ENCODE results near the gene TPPP. TPM values are rescaled to one million over a fixed set of nuclear protein-coding genes. Genes with fewer than 3 reads are reported as not detected.
"Not testable (repeated sequence)": the region's sequence is repeated elsewhere in the genome, so short reads cannot be mapped to it uniquely, and the experiment has no call there.

The TPPP gene
- total RNA-seq, 2 experiments from 2014 or later: 0.18 to 0.20 TPM

DNA sequence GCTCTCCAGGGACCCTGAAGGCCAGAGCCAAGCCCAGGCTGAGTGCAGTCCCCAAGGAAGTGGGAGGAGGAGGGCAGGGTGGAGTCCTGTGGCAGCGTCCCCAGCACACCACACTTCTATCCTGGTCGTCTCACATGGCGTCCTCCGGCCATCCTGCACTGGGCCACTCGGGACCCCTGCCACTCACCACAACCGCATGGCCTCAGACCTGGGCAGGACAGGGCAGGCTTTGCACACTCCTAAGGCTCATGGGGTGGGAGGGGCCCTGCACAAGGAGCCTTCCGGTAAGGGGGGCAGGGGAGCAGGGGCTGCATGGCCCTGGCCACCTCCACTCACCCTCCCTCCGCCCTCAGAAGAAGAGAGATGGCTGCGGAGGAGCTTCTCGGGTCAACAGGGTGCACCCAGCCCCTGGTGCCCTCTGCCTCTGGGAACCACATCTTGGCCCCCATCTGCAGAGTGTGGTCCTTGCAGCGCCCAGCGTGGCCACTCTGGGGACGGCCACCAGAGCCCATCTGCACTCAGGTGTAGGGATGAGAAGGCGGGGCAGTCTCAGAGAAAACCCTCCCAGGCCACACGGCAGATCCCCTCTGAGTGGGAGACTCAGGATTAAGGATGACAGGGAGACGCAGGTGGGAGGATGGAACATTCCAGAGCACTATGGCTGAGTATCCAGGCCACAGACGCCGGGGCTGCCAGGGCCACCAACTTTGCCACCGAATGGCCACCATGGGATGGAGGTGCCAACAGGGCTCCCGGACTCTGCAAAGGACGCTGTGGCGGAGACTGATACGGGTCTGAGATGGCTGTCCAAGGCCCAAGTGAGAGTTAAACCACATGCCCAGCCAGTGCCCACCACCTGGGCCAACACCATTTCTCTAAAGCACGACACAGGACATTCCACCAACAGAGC lies 7.6 kb downstream of the TPPP start:
- peaks cover 2% of the 10 kb centered on the region for H3K27me3 Mint-ChIP-seq
- DNase-seq (no peak), ATAC-seq (no peak)
- no peaks in the 10 kb centered on the region for H3K36me3 Mint-ChIP-seq (ENCODE audit: low read depth)
- no peaks in the 10 kb centered on the region for H3K9me3 Mint-ChIP-seq
- H3K27ac Mint-ChIP-seq: no peak overlapping the region
- POLR2A ChIA-PET: no interaction called here
- H3K4me1 Mint-ChIP-seq (ENCODE audit: low read depth): no peaks in the 10 kb centered on the region
- TF ChIP-seq, protein P1, sequence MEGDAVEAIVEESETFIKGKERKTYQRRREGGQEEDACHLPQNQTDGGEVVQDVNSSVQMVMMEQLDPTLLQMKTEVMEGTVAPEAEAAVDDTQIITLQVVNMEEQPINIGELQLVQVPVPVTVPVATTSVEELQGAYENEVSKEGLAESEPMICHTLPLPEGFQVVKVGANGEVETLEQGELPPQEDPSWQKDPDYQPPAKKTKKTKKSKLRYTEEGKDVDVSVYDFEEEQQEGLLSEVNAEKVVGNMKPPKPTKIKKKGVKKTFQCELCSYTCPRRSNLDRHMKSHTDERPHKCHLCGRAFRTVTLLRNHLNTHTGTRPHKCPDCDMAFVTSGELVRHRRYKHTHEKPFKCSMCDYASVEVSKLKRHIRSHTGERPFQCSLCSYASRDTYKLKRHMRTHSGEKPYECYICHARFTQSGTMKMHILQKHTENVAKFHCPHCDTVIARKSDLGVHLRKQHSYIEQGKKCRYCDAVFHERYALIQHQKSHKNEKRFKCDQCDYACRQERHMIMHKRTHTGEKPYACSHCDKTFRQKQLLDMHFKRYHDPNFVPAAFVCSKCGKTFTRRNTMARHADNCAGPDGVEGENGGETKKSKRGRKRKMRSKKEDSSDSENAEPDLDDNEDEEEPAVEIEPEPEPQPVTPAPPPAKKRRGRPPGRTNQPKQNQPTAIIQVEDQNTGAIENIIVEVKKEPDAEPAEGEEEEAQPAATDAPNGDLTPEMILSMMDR (IDR thresholded peaks at IDR 0.05): no peak
- intact Hi-C loops (cut with micrococcal nuclease): no loop called here
- CTCF ChIA-PET: no interaction called here
- H3K4me3 Mint-ChIP-seq: no peak overlapping the region

GRCh38 chr5:684751-685216 lies 8.4 kb downstream of the TPPP start:
- H3K36me3 Mint-ChIP-seq (ENCODE audit: low read depth): no peaks in the 10 kb centered on the region
- ChIA-PET POLR2A (no interaction called here), CTCF (no interaction called here)
- ATAC-seq: no peak
- no peaks in the 10 kb centered on the region for H3K9me3 Mint-ChIP-seq
- DNase-seq: no peak
- no peak overlapping the region for H3K27ac Mint-ChIP-seq
- intact Hi-C loops (cut with micrococcal nuclease): no loop called here
- H3K4me1 Mint-ChIP-seq (ENCODE audit: low read depth): no peaks in the 10 kb centered on the region
- peaks cover 2% of the 10 kb centered on the region for H3K27me3 Mint-ChIP-seq
- TF ChIP-seq, protein P1 (IDR thresholded peaks at IDR 0.05): no peak
- H3K4me3 Mint-ChIP-seq: no peak overlapping the region

GRCh38 chr5:683551-684481 lies 9.3 kb downstream of the TPPP start:
- ATAC-seq: no peak
- intact Hi-C loops (cut with micrococcal nuclease): no loop called here
- no peaks in the 10 kb centered on the region for H3K9me3 Mint-ChIP-seq

GRCh38 chr5:682651-683358 lies 10.3 kb downstream of the TPPP start:
- H3K4me1 Mint-ChIP-seq (ENCODE audit: low read depth); H3K4me3 Mint-ChIP-seq; intact Hi-C loops (cut with micrococcal nuclease); DNase-seq; POLR2A ChIA-PET; ATAC-seq; H3K9me3 Mint-ChIP-seq; CTCF ChIA-PET; H3K27ac Mint-ChIP-seq; H3K27me3 Mint-ChIP-seq; H3K36me3 Mint-ChIP-seq (ENCODE audit: low read depth): not testable (repeated sequence)

More at GRCh38 chr5:683551-684481, 9.3 kb downstream of the TPPP start:
- no peaks in the 10 kb centered on the region for H3K4me1 Mint-ChIP-seq (ENCODE audit: low read depth)
- H3K36me3 Mint-ChIP-seq (ENCODE audit: low read depth): no peaks in the 10 kb centered on the region
- peaks cover 2% of the 10 kb centered on the region for H3K27me3 Mint-ChIP-seq
- no peak for DNase-seq
- TF ChIP-seq, protein P1 (IDR thresholded peaks at IDR 0.05): no peak
- no peak overlapping the region for H3K4me3 Mint-ChIP-seq
- ChIA-PET CTCF (no interaction called here), POLR2A (no interaction called here)
- H3K27ac Mint-ChIP-seq: no peak overlapping the region

- CTCF ChIA-PET; H3K4me1 Mint-ChIP-seq (ENCODE audit: low read depth); ATAC-seq; H3K9me3 Mint-ChIP-seq; H3K36me3 Mint-ChIP-seq (ENCODE audit: low read depth); H3K27ac Mint-ChIP-seq; H3K4me3 Mint-ChIP-seq; DNase-seq; H3K27me3 Mint-ChIP-seq; intact Hi-C loops (cut with micrococcal nuclease); POLR2A ChIA-PET: not testable (repeated sequence)
Measured at GRCh38 chr5:682216-682615, 10.9 kb downstream of the TPPP start.

DNA sequence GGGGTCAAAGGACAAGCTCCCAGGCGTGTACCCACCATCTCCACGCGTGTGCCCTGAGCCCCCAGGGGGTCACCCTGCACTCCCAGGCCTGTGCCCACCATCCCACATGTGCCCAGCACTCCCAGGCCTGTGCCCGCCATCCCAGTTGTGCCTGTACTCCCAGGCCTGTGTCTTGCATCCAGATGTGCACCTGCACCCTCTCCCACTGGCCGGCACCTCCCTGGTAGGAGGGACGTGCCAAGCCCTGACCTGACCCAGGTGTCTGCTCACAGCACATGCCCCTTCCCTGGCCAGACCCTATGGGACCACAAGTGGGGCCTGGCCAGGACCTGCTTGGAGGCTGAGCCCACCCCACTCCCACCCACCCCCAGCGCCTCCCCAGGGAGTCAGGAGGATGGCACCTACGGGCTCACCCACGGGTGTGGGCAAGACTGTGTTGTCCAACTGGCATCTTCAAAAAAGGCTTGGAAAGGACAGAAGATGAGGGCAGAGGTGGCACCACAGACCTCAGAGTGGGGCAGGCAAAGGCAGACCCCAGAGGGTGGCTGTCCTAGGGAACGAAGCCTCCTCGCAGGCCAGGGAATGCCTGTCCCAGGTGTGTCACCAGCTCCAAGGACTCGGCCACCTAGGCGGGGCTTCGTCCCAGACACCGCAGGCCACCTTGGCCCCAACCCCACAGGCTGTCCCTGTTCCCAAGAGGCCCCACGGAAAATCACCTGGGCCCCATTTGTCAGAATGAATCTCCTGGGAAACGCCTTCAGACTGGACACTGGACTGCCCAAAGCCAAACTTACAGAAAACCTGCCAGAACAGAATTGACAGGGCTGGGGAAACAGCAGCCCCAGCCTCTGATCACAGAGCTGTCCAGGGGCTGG lies 11.6 kb downstream of the TPPP start:
- H3K4me3 Mint-ChIP-seq; CTCF ChIA-PET; POLR2A ChIA-PET; H3K9me3 Mint-ChIP-seq; H3K4me1 Mint-ChIP-seq (ENCODE audit: low read depth); H3K36me3 Mint-ChIP-seq (ENCODE audit: low read depth); DNase-seq; H3K27ac Mint-ChIP-seq; H3K27me3 Mint-ChIP-seq; ATAC-seq; intact Hi-C loops (cut with micrococcal nuclease): not testable (repeated sequence)

DNA sequence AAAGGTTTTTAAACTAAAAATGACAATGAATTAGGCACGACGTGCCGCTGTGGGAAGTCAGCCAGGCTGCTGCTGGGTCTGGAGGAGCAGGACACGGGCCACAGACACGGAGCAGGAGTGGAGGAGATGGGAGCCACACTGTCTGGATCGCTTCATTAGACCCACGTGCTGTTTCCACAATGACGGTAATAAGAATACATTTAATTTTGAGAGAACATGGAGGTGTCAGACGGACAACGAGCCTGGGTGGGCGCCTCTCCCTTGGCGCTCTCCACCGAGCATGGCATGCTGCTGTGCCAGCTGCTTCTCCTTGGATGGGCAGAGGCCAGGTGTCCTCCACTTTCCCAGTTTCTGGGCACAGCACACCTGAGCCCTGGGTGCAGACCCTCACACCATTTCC lies 12.3 kb downstream of the TPPP start:
- CTCF ChIA-PET; H3K9me3 Mint-ChIP-seq; H3K4me1 Mint-ChIP-seq (ENCODE audit: low read depth); H3K27ac Mint-ChIP-seq; ATAC-seq; H3K36me3 Mint-ChIP-seq (ENCODE audit: low read depth); DNase-seq; POLR2A ChIA-PET; intact Hi-C loops (cut with micrococcal nuclease); H3K4me3 Mint-ChIP-seq; H3K27me3 Mint-ChIP-seq: not testable (repeated sequence)
